ENCODE data around the gene FASTKD2. TPM values are rescaled to one million over a fixed set of nuclear protein-coding genes. Genes with fewer than 3 reads are reported as not detected.

Gene FASTKD2
- total RNA-seq, 1 donor from 2014 or later = 20.1 TPM

DNA sequence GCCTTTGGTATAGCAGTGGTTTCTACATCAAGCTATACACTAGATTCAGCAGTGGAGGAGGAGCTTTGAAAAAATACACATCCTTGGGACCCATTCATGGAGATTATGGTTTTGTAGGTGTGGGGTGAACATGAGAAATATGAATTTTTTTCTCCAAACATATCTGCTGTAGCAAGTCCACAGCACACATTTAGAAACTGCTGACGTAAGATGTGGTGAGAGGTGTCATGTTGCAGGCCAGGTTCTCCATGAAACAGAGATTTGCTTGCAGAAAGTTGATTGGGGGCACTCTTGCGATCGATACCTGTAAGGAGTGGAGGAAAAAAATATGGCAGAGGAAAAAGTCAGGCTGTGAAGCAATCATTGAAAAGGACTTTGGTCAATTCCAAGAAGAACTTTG is 67.9 kb downstream of the FASTKD2 start:
- H3K27me3 Mint-ChIP-seq (ENCODE audit: unreplicated experiment) = peaks cover 2% of the 10 kb centered on the region
- H3K9me3 Mint-ChIP-seq (ENCODE audit: unreplicated experiment) = no peaks in the 10 kb centered on the region

DNA sequence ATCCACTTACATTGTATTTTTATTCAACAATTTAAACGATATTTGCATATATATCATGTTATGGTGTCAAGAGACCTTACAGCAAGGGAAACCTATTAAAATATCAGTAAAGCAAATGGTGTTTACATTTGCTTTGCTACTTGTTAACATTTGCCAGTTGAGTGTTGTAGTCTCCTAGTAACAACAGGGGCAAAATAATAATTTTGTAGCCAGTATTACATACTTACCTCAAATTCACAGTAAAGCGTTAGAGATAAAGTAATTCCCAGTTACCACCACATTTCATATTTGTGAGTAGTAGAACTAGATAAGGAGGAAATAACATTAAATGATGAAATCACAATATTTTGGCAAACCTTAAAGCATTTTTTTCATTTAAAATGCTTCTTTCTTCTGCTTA is 71.3 kb downstream of the FASTKD2 start:
- TF ChIP-seq, protein P1, sequence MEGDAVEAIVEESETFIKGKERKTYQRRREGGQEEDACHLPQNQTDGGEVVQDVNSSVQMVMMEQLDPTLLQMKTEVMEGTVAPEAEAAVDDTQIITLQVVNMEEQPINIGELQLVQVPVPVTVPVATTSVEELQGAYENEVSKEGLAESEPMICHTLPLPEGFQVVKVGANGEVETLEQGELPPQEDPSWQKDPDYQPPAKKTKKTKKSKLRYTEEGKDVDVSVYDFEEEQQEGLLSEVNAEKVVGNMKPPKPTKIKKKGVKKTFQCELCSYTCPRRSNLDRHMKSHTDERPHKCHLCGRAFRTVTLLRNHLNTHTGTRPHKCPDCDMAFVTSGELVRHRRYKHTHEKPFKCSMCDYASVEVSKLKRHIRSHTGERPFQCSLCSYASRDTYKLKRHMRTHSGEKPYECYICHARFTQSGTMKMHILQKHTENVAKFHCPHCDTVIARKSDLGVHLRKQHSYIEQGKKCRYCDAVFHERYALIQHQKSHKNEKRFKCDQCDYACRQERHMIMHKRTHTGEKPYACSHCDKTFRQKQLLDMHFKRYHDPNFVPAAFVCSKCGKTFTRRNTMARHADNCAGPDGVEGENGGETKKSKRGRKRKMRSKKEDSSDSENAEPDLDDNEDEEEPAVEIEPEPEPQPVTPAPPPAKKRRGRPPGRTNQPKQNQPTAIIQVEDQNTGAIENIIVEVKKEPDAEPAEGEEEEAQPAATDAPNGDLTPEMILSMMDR (IDR thresholded peaks at IDR 0.05; ENCODE audit: unreplicated experiment) = no peak
- no peaks in the 10 kb centered on the region for H3K36me3 Mint-ChIP-seq (ENCODE audit: low read depth, unreplicated experiment)
- H3K4me1 Mint-ChIP-seq (ENCODE audit: unreplicated experiment) = no peaks in the 10 kb centered on the region
- peaks cover 1% of the 10 kb centered on the region for H3K27me3 Mint-ChIP-seq (ENCODE audit: unreplicated experiment)
- no peak overlapping the region for H3K27ac Mint-ChIP-seq (ENCODE audit: unreplicated experiment)
- no peak for DNase-seq (ENCODE audit: low spot score)
- H3K9me3 Mint-ChIP-seq (ENCODE audit: unreplicated experiment) = no peaks in the 10 kb centered on the region
- H3K4me3 Mint-ChIP-seq (ENCODE audit: unreplicated experiment) = no peak overlapping the region

More for the DNA sequence above, 67.9 kb downstream of the FASTKD2 start:
- DNase-seq (ENCODE audit: low spot score) = no peak
- TF ChIP-seq, protein P1 (IDR thresholded peaks at IDR 0.05; ENCODE audit: unreplicated experiment) = no peak
- Mint-ChIP-seq H3K36me3 (ENCODE audit: low read depth, unreplicated experiment) (no peaks in the 10 kb centered on the region), H3K4me3 (ENCODE audit: unreplicated experiment) (no peak overlapping the region), H3K4me1 (ENCODE audit: unreplicated experiment) (peaks cover under 1% of the 10 kb centered on the region), H3K27ac (ENCODE audit: unreplicated experiment) (no peak overlapping the region)

DNA sequence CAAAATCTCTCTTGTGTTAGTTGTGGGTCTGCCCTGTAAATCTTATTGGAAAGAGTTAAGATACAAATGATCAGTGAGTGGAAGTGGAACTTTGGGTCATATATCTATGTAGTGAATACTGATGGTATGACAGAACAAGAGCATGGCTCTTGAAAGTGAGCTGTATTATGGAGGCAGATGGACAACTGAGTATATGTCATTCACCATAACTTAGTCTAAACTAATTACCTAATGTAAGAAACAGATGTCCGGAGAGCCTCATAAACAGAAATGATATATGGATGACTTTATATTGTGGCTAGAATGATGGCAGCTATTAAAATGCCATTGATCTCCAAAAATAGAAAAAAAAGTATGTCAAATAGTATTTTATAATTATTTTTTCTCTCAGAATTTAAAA is 72.4 kb downstream of the FASTKD2 start:
- Mint-ChIP-seq H3K4me3 (ENCODE audit: unreplicated experiment) (no peak overlapping the region), H3K27ac (ENCODE audit: unreplicated experiment) (no peak overlapping the region), H3K36me3 (ENCODE audit: low read depth, unreplicated experiment) (no peaks in the 10 kb centered on the region), H3K27me3 (ENCODE audit: unreplicated experiment) (peaks cover 1% of the 10 kb centered on the region), H3K9me3 (ENCODE audit: unreplicated experiment) (no peaks in the 10 kb centered on the region), H3K4me1 (ENCODE audit: unreplicated experiment) (no peaks in the 10 kb centered on the region)
- TF ChIP-seq, protein P1 (IDR thresholded peaks at IDR 0.05; ENCODE audit: unreplicated experiment) = no peak
- no peak for DNase-seq (ENCODE audit: low spot score)

DNA sequence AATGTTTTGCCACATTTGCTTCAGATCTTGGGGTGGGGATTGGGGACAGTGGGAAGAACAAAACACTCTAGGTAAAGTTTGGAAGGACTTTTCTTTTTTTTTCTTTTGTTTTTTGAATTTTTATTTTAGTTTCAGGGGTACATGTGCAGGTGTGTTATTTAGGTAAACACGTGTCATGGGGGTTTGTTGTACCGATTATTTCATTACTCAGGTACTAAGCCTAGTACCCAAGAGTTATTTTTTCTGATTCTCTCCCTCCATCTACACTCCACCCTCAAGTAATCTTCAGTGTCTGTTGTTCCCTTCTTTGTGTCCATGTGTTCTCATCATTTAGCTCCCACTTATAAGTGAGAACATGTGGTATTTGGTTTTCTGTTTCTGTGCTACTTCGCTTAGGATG is 73.3 kb downstream of the FASTKD2 start:
- H3K4me1 Mint-ChIP-seq (ENCODE audit: unreplicated experiment) = no peaks in the 10 kb centered on the region
- H3K4me3 Mint-ChIP-seq (ENCODE audit: unreplicated experiment) = no peak overlapping the region

DNA sequence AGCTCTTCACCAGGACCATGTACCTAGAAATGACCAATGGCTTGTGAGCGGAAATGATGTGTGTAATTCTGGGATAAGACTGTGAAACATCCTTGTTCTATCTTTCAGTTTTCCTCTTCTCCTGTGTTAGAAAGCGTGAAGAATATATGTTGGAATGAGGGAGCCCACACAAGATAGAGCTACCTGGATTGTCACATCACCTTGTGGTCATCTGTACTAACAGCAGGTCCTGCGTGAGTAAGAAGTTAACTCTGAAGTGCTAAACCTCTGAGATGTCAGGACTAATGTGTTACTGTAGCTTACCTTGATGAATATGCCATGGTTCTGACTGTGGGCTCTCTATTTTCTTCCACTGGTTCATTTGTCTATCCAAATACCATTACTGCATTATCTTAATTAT is 75.6 kb downstream of the FASTKD2 start:
- no peak for DNase-seq (ENCODE audit: low spot score)

More for the DNA sequence above, 73.3 kb downstream of the FASTKD2 start:
- TF ChIP-seq, protein P1 (IDR thresholded peaks at IDR 0.05; ENCODE audit: unreplicated experiment) = no peak
- no peaks in the 10 kb centered on the region for H3K9me3 Mint-ChIP-seq (ENCODE audit: unreplicated experiment)
- peaks cover 1% of the 10 kb centered on the region for H3K27me3 Mint-ChIP-seq (ENCODE audit: unreplicated experiment)
- DNase-seq (ENCODE audit: low spot score) = no peak
- H3K27ac Mint-ChIP-seq (ENCODE audit: unreplicated experiment) = no peak overlapping the region
- no peaks in the 10 kb centered on the region for H3K36me3 Mint-ChIP-seq (ENCODE audit: low read depth, unreplicated experiment)

More for the DNA sequence above, 75.6 kb downstream of the FASTKD2 start:
- Mint-ChIP-seq H3K4me1 (ENCODE audit: unreplicated experiment) (no peaks in the 10 kb centered on the region), H3K36me3 (ENCODE audit: low read depth, unreplicated experiment) (no peaks in the 10 kb centered on the region), H3K4me3 (ENCODE audit: unreplicated experiment) (no peak overlapping the region), H3K27me3 (ENCODE audit: unreplicated experiment) (no peaks in the 10 kb centered on the region), H3K9me3 (ENCODE audit: unreplicated experiment) (no peaks in the 10 kb centered on the region), H3K27ac (ENCODE audit: unreplicated experiment) (no peak overlapping the region)
- TF ChIP-seq, protein P1 (IDR thresholded peaks at IDR 0.05; ENCODE audit: unreplicated experiment) = no peak

Small RNA genes within 50 kb of the gene (microRNA-seq; reads per million reads assigned to microRNA genes)
- not detected for gene MIR3130-1 (ENCODE audit: unreplicated experiment)
- gene MIR3130-2 (ENCODE audit: unreplicated experiment) = not detected

Other genes with a start within 250 kb of the FASTKD2 start
- not detected for gene FAM237A, start 123.1 kb upstream of the FASTKD2 start, total RNA-seq (ENCODE audit: unreplicated experiment)
- gene DYTN, start 47.2 kb upstream of the FASTKD2 start, total RNA-seq (ENCODE audit: unreplicated experiment) = 3.1 TPM
- gene MDH1B, start 278 bp upstream of the FASTKD2 start, total RNA-seq (ENCODE audit: unreplicated experiment) = 2.3 TPM
- gene CPO, start 173.9 kb downstream of the FASTKD2 start, total RNA-seq (ENCODE audit: unreplicated experiment) = not detected

Measured in endothelial cell (in vitro differentiated cells).